HL-60 (cell line): ENCODE results near the gene ENGASE.

Experiments used
- CTCF ChIP-seq: IDR thresholded peaks from one replicate; pipeline ENCODE4 v1.5.1; 2011; ENCODE audit warnings: low read length, control low read depth, inconsistent platforms; ENCODE audit not compliant: insufficient read depth
- GABPA ChIP-seq: IDR thresholded peaks from 2 replicates; pipeline ENCODE4 v1.6.1; 2012; ENCODE audit warnings: low read depth
- POLR2AphosphoS5 ChIP-seq: IDR thresholded peaks from 2 replicates; pipeline ENCODE4 v1.6.1; 2012; ENCODE audit warnings: low read depth
- SPI1 ChIP-seq: IDR thresholded peaks from 2 replicates; pipeline ENCODE4 v1.6.1; 2012; ENCODE audit warnings: low read depth, mild to moderate bottlenecking, borderline replicate concordance
- TF ChIP-seq, protein P1 (sequence below): IDR thresholded peaks from 2 replicates; pipeline ENCODE4 v1.6.1; 2012; ENCODE audit warnings: low read depth; ENCODE audit not compliant: insufficient replicate concordance

DNA sequence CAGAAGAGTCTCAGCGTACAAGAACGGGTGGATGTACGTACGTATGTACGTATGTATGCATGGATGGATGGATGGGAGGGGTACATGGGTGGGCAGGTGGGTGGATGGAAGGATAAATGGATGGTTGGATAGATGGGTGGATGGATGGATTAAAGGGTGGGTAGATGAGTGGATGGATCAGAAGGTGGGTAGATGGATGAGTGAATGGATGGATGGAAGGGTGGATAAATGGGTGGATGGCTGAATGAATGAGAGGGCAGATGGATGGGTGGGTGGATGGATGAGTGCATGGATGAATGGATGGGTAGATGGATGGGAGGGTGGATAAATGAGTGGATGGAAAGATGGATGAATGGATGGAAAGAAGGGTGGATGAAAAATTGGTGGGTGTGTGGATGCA lies 45.6 kb downstream of the ENGASE start:
- TF ChIP-seq CTCF (no peak), POLR2AphosphoS5 (no peak), GABPA (no peak), SPI1 (no peak)
- TF ChIP-seq, protein P1, sequence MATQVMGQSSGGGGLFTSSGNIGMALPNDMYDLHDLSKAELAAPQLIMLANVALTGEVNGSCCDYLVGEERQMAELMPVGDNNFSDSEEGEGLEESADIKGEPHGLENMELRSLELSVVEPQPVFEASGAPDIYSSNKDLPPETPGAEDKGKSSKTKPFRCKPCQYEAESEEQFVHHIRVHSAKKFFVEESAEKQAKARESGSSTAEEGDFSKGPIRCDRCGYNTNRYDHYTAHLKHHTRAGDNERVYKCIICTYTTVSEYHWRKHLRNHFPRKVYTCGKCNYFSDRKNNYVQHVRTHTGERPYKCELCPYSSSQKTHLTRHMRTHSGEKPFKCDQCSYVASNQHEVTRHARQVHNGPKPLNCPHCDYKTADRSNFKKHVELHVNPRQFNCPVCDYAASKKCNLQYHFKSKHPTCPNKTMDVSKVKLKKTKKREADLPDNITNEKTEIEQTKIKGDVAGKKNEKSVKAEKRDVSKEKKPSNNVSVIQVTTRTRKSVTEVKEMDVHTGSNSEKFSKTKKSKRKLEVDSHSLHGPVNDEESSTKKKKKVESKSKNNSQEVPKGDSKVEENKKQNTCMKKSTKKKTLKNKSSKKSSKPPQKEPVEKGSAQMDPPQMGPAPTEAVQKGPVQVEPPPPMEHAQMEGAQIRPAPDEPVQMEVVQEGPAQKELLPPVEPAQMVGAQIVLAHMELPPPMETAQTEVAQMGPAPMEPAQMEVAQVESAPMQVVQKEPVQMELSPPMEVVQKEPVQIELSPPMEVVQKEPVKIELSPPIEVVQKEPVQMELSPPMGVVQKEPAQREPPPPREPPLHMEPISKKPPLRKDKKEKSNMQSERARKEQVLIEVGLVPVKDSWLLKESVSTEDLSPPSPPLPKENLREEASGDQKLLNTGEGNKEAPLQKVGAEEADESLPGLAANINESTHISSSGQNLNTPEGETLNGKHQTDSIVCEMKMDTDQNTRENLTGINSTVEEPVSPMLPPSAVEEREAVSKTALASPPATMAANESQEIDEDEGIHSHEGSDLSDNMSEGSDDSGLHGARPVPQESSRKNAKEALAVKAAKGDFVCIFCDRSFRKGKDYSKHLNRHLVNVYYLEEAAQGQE, result no peak
